Activated CD4-positive, alpha-beta T cell treated with anti-CD3 and anti-CD28 coated beads, Interleukin-2, amount 50 U/mL, for 4 hours (primary cell): ENCODE results near the gene IZUMO2.
A peak's percentile ranks its signal among the peaks of the same experiment; 100 is the strongest.
"Not testable (repeated sequence)": the region's sequence is repeated elsewhere in the genome, so short reads cannot be mapped to it uniquely, and the experiment has no call there.

ENCODE experiments used
- DNase-seq, 2 experiments: peaks; one replicate each; pipeline ENCODE4 v3.0.0-alpha.2; 2020

IZUMO2 gene

GRCh38 chr19:50181121-50181520 lies 18.0 kb upstream of the IZUMO2 start:
- DNase-seq = no peak

DNA sequence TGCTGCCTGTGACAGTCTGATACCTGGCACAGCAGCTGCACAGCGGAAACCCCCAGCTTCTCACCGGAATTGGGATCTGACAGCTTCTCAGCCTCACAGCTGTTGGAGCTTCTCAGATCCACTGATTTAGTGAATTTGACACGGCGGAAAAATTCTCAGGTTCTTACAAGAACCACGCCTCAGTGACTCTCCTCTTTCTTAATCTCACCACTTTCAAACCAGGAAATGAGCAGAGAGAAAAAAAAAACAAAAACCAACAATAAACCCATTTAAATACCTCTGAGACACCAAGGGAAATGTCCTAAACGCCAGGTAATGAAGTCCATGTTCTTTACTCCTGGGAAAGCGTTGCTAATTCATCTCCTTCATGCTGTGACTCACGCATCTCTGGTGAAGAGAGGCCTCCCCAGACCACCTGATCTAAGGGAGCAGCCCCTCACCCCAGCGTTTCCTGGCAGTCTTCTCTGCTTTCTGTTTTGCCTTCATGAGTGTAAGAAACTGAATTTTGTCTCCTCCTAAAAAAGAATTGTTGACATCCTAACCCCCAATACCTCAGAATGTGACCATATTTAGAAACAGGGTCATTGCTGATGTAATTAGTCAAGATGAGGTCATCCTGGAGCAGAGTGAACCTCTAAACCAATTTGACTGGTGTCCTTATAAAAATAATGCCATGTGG lies 15.9 kb upstream of the IZUMO2 start:
- no peak for DNase-seq

DNA sequence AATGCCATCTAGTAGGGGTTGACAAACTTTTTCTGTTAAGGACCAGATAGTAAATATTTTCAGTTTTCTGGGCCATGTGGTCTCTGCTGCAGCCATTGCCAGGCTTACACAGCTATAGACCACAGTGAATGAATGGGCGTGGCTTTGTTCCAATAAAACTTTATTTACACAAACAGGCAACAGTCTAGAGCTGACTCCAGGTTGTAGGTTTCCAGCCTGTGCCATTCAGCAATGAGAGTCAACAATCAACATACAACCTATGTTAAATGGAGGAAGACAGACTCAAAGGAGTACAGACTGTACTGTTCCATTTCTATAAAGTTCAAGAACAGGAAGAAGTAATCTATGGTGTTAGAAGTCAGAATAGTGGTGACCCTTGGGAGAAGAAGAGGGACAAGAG lies 15.2 kb upstream of the IZUMO2 start:
- no peak for DNase-seq

- DNase-seq = no peak
Measured at GRCh38 chr19:50176775-50177174, 13.7 kb upstream of the IZUMO2 start.

GRCh38 chr19:50175924-50176323 lies 12.8 kb upstream of the IZUMO2 start:
- DNase-seq = no peak

DNA sequence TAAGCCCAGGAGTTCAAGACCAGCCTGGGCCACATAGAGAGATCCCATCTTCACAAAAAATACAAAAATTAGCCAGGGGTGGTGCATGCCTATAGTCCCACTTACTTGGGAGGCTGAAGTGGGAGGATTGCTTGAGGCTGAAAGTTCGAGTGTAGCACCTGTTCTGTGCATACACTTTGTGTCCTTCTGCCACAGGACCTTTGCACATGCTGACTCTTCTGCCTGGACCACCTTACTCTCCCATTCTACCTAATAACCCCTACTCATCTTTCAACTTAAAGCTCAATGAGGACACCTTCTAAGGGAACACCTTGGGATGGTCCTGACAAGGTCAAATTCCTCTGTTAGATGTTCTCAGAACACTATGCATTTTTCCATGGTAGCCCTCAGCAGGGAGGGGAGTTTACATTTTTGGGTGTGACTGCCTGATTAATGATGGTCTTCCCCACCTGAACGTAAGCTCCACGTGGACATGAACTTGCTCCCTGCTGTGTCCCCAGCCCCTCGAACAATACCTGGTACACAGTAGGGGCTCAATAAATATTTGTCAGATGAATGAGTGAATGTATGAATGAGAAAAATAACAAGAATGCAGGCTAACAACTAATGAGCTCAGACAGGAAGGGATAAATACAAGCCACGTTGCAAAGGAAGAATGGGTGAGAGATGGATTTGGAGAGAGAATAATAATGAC lies 11.2 kb upstream of the IZUMO2 start:
- no peak for DNase-seq

DNA sequence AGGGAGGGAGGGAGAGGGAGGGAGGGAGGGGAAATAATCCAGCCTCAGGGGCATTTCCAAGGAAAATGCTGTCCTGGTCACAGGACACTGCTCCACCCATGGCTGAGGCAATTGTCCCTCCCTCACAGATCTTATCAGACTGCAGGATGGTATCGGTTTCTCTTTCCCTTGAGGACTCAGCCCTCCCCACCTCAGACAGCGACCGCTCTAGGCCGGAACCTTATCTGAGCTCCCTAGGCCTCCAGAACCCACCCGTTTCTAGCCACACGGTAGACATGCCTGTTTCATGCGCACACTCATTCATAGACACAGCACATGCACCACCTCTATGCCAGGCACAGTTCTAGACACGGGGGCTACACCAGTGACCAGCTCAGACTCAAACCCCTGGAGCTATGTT lies 10.0 kb upstream of the IZUMO2 start:
- no peak for DNase-seq

- no peak for DNase-seq
Measured at GRCh38 chr19:50172726-50173125, 9.6 kb upstream of the IZUMO2 start.

DNA sequence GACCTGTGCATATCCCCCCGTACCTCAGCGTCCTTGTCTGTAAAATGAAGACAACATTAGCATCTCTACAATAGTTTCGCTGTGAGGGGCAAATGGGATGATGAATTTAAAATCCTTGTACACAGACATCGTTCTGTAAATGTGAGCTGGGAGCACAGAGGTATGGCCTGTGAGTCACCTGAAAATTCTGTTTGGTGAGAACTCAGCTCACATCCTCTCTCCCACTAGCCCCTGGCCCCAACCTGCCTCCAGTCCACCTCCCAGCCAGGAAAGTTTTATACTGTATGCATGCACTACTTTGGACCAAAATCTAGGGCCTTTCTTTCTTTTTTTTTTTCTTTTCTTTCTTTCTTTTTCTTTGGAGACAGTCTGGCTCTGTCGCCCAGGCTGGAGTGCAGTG lies 8.7 kb upstream of the IZUMO2 start:
- no peak for DNase-seq

GRCh38 chr19:50167314-50167721 lies 4.2 kb upstream of the IZUMO2 start:
- no peak for DNase-seq

- DNase-seq = no peak
Measured at GRCh38 chr19:50159078-50159477, 4.0 kb downstream of the IZUMO2 start.

- no peak for DNase-seq
Measured at GRCh38 chr19:50158577-50158976, 4.5 kb downstream of the IZUMO2 start.

- no peak for DNase-seq
Measured at GRCh38 chr19:50155520-50156109, 7.5 kb downstream of the IZUMO2 start.

DNA sequence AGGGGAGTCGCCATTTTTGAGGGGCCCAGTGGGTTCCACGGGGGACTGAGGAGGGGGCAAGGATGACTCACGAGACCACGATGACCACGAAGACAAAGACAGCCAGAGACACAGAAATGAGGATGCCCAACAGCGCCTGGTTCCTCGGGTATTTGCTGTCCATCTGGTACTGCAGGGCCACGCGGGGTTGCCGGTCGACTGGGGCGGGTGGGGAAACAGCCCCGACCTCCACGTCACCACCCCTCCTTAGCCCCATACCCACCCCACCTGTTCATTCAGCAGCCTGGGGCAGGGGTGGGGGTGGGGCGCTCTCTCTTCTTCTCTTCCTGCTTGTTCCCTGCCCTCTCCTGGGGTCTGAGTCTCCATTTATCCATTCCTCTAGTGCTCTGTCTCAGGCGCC lies 8.6 kb downstream of the IZUMO2 start:
- no peak for DNase-seq

- no peak for DNase-seq
Measured at GRCh38 chr19:50152578-50152977, 10.5 kb downstream of the IZUMO2 start.

GRCh38 chr19:50148528-50148927 lies 14.6 kb downstream of the IZUMO2 start:
- DNase-seq = no peak

GRCh38 chr19:50147462-50148423 lies 15.3 kb downstream of the IZUMO2 start:
- peak; percentile 63 to 66 for DNase-seq

DNA sequence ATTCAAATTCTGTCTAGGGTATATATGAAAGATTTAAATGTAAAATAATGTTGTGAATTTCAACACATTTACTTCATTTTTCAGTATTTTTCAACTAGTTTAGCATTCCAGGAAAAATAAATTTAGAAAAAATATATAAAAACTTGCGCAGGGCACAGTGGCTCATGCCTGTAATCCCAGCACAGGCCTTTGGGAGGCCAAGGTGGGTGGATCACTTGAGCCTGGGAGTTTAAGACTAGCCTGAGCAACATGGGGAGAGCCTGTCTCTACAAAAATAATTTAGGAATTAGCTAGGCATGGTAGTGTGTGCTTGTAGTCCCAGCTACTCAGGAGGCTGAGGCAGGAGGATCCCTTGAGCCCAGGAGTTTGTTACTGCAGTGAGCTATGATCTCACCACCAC lies 21.2 kb downstream of the IZUMO2 start:
- not testable (repeated sequence) for DNase-seq

- not testable (repeated sequence) for DNase-seq
Measured at GRCh38 chr19:50140118-50140845, 22.8 kb downstream of the IZUMO2 start.

DNA sequence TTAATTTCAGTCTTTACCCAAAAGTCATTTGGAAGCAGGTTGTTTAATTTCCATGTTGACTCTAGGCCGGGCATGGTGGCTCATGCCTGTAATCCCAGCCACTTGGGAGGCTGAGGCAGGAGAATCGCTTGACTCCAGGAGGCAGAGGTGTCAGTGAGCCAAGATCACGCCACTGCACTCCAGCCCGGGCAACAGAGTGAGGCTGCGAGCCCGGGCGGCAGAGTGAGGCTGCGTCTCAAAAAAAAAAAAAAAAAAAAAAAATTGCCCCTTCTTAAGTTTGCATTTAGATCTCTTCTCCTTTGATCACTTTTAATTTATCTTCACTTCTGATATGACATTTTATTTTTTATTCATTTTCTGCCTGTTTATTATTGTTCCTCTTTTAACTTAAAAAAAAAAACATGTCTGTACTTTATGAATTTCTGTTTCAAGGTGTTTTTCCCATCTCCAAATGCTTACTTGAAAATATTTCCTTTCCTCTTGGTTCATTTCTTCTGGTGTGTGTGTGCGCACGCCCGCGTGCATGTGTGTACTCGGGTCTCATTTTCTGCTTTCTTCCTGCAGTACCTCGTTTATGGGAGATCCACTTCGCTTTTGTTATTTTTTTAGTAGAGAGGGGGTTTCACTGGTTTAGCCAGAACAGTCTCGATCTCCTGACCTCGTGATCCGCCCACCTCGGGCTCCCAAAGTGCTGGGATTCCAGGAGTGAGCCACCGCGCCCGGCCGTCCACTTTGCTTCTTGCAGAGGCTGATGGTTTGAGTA lies 26.3 kb downstream of the IZUMO2 start:
- not testable (repeated sequence) for DNase-seq

- DNase-seq = not testable (repeated sequence)
Measured at GRCh38 chr19:50135856-50136602, 27.1 kb downstream of the IZUMO2 start.
